Osteoblast (primary cell): ENCODE results near the gene CTDSP2. TPM values are rescaled to one million over a fixed set of nuclear protein-coding genes. Genes with fewer than 3 reads are reported as not detected.
"Not testable (repeated sequence)": the region's sequence is repeated elsewhere in the genome, so short reads cannot be mapped to it uniquely, and the experiment has no call there.

Experiments
- DNase-seq: peaks from one replicate; pipeline ENCODE4 v3.0.0; 2011; ENCODE audit warnings: low spot score, mixed read lengths; ENCODE audit not compliant: insufficient read length; ENCODE audit errors: missing footprints
- H2AFZ ChIP-seq: 2 replicates; pipeline ENCODE4 v1.6.0; 2011; ENCODE audit warnings: mild to moderate bottlenecking, low read length
- H3K27ac ChIP-seq: 2 replicates; pipeline ENCODE4 v1.5.1; 2011; ENCODE audit warnings: mild to moderate bottlenecking, low read depth, low read length, moderate library complexity
- H3K27me3 ChIP-seq: 2 replicates; pipeline ENCODE4 v1.6.0; 2012; ENCODE audit warnings: mild to moderate bottlenecking, control low read depth, inconsistent platforms, low read length, moderate library complexity; ENCODE audit not compliant: insufficient read depth
- H3K36me3 ChIP-seq: 2 replicates; pipeline ENCODE4 v1.5.1; 2011; ENCODE audit warnings: mild to moderate bottlenecking, low read length, control low read depth, moderate library complexity; ENCODE audit not compliant: insufficient read depth
- H3K4me1 ChIP-seq: 2 replicates; pipeline ENCODE4 v1.5.1; 2011; ENCODE audit warnings: mild to moderate bottlenecking, low read length, control low read depth, moderate library complexity; ENCODE audit not compliant: insufficient read depth
- H3K4me2 ChIP-seq: 2 replicates; pipeline ENCODE4 v1.6.0; 2011; ENCODE audit warnings: mild to moderate bottlenecking, low read length; ENCODE audit not compliant: insufficient read depth
- H3K4me3 ChIP-seq: fragments of 200-600 bp; sonication (generic); 3 replicates; pipeline ENCODE4 v1.5.1; 2012; ENCODE audit warnings: mild to moderate bottlenecking, low read length, inconsistent platforms; ENCODE audit not compliant: insufficient read depth
- H3K79me2 ChIP-seq: 2 replicates; pipeline ENCODE4 v1.6.0; 2012; ENCODE audit warnings: mild to moderate bottlenecking, low read length, control low read depth, inconsistent platforms; ENCODE audit not compliant: insufficient read depth
- H3K9me3 ChIP-seq: 2 replicates; pipeline ENCODE4 v1.5.1; 2011; ENCODE audit warnings: low read depth, low read length, control low read depth
- H4K20me1 ChIP-seq: 2 replicates; pipeline ENCODE4 v1.6.0; 2012; ENCODE audit warnings: mild to moderate bottlenecking, low read length, control low read depth; ENCODE audit not compliant: insufficient read depth
- CTCF ChIP-seq: IDR thresholded peaks from 2 replicates; pipeline ENCODE4 v1.5.1; 2011; ENCODE audit warnings: mild to moderate bottlenecking, low read depth, low read length, moderate library complexity; ENCODE audit errors: extremely low read depth
- total RNA-seq: library from RNA; depleted of rRNA; stranded (reverse); fragments of >200 nt; gene quantifications from 2 replicates; pipeline ENCODE4 v1.2.3, GENCODE V29; 2012

The CTDSP2 gene
- total RNA-seq, 1 donor: 116 TPM

GRCh38 chr12:57859121-57859520 lies 12.6 kb upstream of the CTDSP2 start:
- TF ChIP-seq CTCF: no peak

GRCh38 chr12:57858123-57858522 lies 11.6 kb upstream of the CTDSP2 start:
- not testable (repeated sequence) for H4K20me1 ChIP-seq, H3K4me1 ChIP-seq, H3K9me3 ChIP-seq, DNase-seq, H3K27me3 ChIP-seq, H3K79me2 ChIP-seq, H3K27ac ChIP-seq, H3K4me3 ChIP-seq, H2AFZ ChIP-seq, H3K4me2 ChIP-seq, H3K36me3 ChIP-seq

More at GRCh38 chr12:57859121-57859520, 12.6 kb upstream of the CTDSP2 start:
- Histone ChIP-seq H3K4me3 (no peak overlapping the region), H3K79me2 (no peaks in the 10 kb centered on the region), H3K9me3 (no peaks in the 10 kb centered on the region), H4K20me1 (no peaks in the 10 kb centered on the region), H3K27me3 (no peaks in the 10 kb centered on the region), H3K4me2 (no peak overlapping the region), H3K4me1 (peaks cover 4% of the 10 kb centered on the region), H3K27ac (no peak overlapping the region), H3K36me3 (no peaks in the 10 kb centered on the region), H2AFZ (no peak overlapping the region)
- DNase-seq: no peak

GRCh38 chr12:57854965-57855364 lies 8.4 kb upstream of the CTDSP2 start:
- Histone ChIP-seq H3K4me1 (peaks cover 10% of the 10 kb centered on the region), H3K4me2 (no peak overlapping the region), H3K79me2 (no peaks in the 10 kb centered on the region), H3K4me3 (no peak overlapping the region), H3K36me3 (no peaks in the 10 kb centered on the region), H3K27me3 (no peaks in the 10 kb centered on the region), H4K20me1 (no peaks in the 10 kb centered on the region), H3K9me3 (no peaks in the 10 kb centered on the region), H2AFZ (no peak overlapping the region), H3K27ac (no peak overlapping the region)
- DNase-seq: no peak
- TF ChIP-seq CTCF: no peak

DNA sequence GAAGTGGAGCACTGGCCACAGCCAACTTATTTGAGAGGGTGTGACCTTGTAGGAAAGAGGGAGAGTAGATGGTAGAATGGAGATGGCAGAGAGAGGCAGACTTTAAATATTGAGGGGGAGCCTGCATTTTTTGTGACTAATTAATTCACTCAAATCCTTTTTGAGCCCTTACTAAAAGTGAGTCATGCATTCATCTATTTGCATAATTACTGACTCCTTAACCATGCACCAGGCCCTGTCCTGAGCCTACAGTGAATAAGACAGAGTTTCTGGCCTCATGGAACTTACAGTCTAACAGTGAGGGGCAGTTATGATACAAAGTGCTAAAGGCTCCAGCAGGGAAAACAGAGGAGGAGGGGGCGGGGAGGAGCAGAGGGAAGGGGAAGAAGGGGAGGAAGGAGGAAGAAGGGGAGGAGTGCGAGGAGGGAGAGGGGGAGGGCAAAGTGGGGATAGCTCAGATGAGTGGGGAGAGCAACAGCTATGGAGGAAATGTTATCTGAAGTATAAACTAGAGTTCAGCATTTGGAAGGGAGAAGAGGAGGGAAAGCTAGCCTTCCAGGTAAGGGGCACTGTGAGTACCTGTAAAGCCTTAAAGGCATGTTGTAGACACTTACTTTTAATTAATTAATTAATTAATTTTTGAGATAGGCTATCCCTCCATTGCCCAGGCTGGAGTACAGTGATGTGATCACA lies 7.5 kb upstream of the CTDSP2 start:
- TF ChIP-seq CTCF: no peak
- Histone ChIP-seq H3K79me2 (no peaks in the 10 kb centered on the region), H4K20me1 (no peaks in the 10 kb centered on the region), H3K4me2 (no peak overlapping the region), H3K4me3 (no peak overlapping the region), H3K9me3 (no peaks in the 10 kb centered on the region), H2AFZ (no peak overlapping the region), H3K27me3 (no peaks in the 10 kb centered on the region), H3K27ac (no peak overlapping the region), H3K36me3 (no peaks in the 10 kb centered on the region), H3K4me1 (peaks cover 10% of the 10 kb centered on the region)
- DNase-seq: no peak
